Stimulated activated effector memory CD8-positive, alpha-beta T cell treated with anti-CD3 and anti-CD28 coated beads, Interleukin-12 subunit alpha, Interleukin-12 subunit beta, amount 100 ng/mL, for 72 hours (primary cell): Measurements from ENCODE around the gene CES5A.
"Not testable (repeated sequence)": the region's sequence is repeated elsewhere in the genome, so short reads cannot be mapped to it uniquely, and the experiment has no call there.

Source experiments
- ATAC-seq: fragments of 150-1000 bp; cut with Tn5 transposase; 2 replicates; pipeline ENCODE4 v1.10.0; 2021
- DNase-seq, 2 donors: peaks; one replicate each; pipeline ENCODE4 v3.0.0; 2021 to 2022; ENCODE audit warnings: low spot score in 2 of 2
- H3K27ac Mint-ChIP-seq: one replicate; pipeline ENCODE4 v1.8.0; 2022; ENCODE audit warnings: mild to moderate bottlenecking, mixed read lengths
- H3K36me3 Mint-ChIP-seq: one replicate; pipeline ENCODE4 v1.8.0; 2022; ENCODE audit warnings: mild to moderate bottlenecking, mixed read lengths
- H3K4me1 Mint-ChIP-seq: one replicate; pipeline ENCODE4 v1.8.0; 2022; ENCODE audit warnings: mixed read lengths
- H3K4me3 Mint-ChIP-seq: one replicate; pipeline ENCODE4 v1.8.0; 2022; ENCODE audit warnings: mild to moderate bottlenecking, mixed read lengths
- H3K9me3 Mint-ChIP-seq: one replicate; pipeline ENCODE4 v1.8.0; 2022; ENCODE audit warnings: mixed read lengths

CES5A gene

DNA sequence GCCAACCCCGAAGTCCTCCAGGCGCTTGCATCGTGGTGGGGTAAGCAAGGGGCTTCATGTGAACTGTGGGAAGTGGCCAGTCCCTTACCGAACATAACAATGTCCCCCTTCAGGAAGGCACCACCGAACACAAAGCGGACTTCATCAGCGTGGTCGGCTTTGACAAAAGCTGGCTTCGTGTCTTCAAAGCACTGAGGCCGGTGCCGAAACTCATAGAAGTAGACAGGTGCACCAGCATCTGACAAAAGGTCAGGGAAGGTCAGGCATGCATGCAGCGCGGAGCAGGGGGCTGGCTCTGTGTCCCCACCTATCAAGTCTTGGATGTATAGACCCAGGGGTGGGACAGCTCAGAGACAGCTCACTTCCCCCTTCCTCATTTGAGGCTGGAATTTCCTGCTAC, 25.6 kb downstream of the CES5A start:
- Mint-ChIP-seq H3K36me3 (no peaks in the 10 kb centered on the region), H3K27ac (no peak overlapping the region), H3K4me3 (no peak overlapping the region), H3K9me3 (no peaks in the 10 kb centered on the region), H3K4me1 (no peaks in the 10 kb centered on the region)
- DNase-seq = no peak
- no peak for ATAC-seq

DNA sequence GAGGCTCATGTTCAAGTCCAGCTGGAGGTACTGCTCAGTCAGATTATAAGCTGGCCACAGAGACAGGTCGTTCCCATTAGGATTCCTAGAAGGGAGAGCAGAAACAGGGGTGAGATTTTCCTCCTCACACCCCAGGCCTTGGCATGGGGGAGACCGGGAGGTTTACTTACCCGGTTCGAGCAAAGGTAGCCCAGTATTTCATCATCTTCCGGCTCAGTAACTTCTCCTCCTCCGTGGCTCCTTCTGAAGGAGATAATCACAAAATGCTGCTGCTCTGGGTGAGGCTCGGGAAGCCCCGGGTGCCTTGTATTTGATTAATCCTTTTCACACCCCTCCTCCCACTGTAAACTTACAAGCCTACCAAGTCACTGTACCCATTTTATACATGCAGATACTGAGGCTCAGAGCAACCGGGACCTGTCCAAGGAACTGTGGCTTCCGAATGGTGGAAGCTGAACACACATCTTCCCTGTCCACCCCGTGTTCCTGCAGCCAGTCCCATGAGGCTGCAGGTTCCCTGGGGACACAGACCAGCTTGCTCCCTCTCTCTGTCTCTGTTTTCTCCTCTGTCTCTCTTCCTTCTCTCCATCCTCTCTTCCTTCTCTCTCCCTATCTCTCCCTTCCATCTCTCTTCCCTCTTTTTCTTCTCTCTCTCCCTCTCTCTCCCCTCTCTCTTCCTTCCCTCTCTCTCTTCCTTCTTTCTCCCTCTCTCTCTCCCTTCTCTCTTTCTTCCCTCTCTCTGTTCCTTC, 28.4 kb downstream of the CES5A start:
- no peak for DNase-seq
- ATAC-seq = no peak
- Mint-ChIP-seq H3K9me3 (no peaks in the 10 kb centered on the region), H3K36me3 (no peaks in the 10 kb centered on the region), H3K4me3 (no peak overlapping the region), H3K4me1 (no peaks in the 10 kb centered on the region), H3K27ac (no peak overlapping the region)

DNA sequence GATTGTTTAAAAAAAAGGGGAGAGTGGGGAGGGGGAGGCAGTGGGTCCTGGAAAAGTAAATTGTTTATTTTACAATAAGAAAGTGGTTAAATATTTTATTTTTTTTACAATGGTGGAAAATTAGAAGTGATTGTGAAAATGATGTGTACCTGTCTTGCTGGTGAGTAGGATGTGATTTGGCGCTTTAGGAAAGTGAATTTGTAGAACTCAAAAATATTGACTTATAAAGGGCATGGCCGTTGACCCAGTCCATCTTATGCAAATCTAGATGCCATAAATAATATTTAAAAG, 32.1 kb downstream of the CES5A start:
- H3K4me3 Mint-ChIP-seq = no peak overlapping the region
- DNase-seq = no peak
- H3K9me3 Mint-ChIP-seq = no peaks in the 10 kb centered on the region
- H3K36me3 Mint-ChIP-seq = no peaks in the 10 kb centered on the region
- ATAC-seq = no peak
- peaks cover 12% of the 10 kb centered on the region for H3K4me1 Mint-ChIP-seq
- no peak overlapping the region for H3K27ac Mint-ChIP-seq

DNA sequence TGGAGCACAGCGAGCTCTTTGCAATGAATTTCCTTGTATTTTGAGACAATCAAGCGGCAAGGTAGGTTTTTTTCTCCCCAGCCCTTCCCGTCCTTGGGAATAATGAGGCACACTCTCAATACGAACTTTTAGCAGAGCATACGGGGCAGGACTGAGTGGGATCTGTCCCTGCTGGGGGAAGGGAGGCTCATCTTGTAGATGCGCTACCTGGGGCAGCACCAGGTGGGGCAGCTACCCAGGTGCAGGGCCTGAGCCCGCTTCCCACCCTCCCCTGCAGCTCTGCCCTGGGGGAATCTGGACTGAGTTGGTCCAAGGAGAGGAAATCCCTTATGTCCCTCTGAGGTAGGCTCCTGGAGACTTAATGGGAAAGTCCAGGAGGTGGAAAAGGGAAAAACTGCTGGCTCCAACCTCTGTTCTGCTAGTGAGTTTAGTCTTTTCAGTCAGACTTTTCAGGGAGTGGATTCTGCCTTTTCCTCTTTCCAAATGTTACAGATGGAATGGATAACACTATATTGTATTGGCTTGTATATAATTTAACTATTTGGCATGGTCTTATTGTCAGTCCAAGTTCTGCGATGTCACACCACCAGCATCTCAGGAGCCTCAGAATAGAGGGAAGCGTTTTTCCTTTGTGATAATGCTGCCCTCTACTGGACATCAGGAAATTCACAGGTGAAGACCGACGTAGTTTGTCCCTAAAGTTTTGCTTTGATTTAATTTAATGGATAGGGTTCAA, 32.6 kb downstream of the CES5A start:
- no peak overlapping the region for H3K27ac Mint-ChIP-seq
- no peaks in the 10 kb centered on the region for H3K36me3 Mint-ChIP-seq
- peaks cover 12% of the 10 kb centered on the region for H3K4me1 Mint-ChIP-seq
- no peaks in the 10 kb centered on the region for H3K9me3 Mint-ChIP-seq
- DNase-seq = no peak
- no peak overlapping the region for H3K4me3 Mint-ChIP-seq
- peak; percentile 51 for ATAC-seq

DNA sequence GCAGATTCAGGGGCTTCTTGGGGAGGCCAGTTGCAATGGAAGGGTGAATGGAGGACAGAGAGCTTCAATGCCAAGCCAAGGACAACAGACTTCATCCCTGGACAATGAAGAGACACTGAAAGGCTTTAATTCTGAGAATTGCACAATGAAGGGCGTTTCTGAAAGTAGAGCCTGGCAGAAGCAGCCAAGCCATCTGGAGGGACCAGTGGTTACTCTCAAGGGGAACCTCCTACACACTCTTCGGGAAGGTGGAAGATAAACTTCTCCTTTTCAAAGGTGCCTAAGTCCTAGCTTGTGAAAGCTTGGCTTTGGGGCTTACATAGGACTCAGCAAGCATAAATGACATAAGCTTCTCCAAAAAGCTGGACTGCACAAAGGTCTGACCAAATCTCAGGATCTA, 36.1 kb downstream of the CES5A start:
- Mint-ChIP-seq H3K36me3 (peaks cover 6% of the 10 kb centered on the region), H3K27ac (no peak overlapping the region), H3K4me3 (no peak overlapping the region), H3K4me1 (peaks cover 12% of the 10 kb centered on the region), H3K9me3 (no peaks in the 10 kb centered on the region)
- ATAC-seq (no peak), DNase-seq (no peak)

DNA sequence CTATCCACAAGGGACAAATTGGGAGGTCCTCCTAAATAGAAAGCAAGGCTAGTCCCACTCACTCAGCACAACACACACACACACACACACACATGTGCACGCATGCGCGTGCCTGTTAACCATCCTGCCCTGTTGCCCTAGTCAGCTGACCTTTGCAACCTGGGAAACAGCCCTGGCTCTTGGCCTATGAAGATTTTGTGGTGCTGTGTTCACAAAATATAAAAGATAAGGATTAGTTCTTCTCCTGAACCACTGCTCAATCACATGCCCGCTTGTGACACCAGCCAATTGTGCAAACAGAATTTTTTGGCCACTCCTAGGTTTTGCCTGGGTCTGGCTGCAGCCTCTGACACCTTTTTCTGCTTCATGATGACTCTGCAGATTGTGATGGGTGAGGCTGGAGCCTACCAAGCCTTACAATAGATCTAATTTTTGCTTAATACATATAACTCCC, 39.0 kb downstream of the CES5A start:
- no peak for ATAC-seq
- H3K9me3 Mint-ChIP-seq = no peaks in the 10 kb centered on the region
- H3K27ac Mint-ChIP-seq = no peak overlapping the region
- DNase-seq = no peak
- H3K4me3 Mint-ChIP-seq = no peak overlapping the region
- H3K4me1 Mint-ChIP-seq = peaks cover 8% of the 10 kb centered on the region
- peaks cover 6% of the 10 kb centered on the region for H3K36me3 Mint-ChIP-seq

DNA sequence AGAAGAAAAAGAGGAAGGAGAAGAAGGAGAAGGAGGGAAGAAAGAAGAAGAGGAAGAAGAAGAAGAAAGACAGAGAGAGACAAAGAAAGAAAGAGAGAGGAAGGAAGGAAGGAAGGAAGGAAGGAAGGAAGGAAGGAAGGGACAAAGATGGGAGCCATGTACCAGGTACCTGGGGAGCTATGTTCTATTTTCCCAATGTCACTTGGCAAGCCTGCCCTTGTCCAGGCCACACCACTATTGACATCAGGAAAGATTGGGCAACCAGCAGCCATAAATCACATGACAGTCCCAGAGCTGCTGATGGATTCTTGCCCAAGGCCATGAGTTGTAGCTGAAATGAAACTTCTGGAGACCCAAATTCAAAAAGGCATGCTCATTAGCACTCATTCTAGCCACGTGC, 39.6 kb downstream of the CES5A start:
- Mint-ChIP-seq H3K4me1 (peaks cover 9% of the 10 kb centered on the region), H3K27ac (no peak overlapping the region), H3K9me3 (no peaks in the 10 kb centered on the region), H3K36me3 (peaks cover 6% of the 10 kb centered on the region), H3K4me3 (no peak overlapping the region)
- no peak for ATAC-seq
- no peak for DNase-seq

DNA sequence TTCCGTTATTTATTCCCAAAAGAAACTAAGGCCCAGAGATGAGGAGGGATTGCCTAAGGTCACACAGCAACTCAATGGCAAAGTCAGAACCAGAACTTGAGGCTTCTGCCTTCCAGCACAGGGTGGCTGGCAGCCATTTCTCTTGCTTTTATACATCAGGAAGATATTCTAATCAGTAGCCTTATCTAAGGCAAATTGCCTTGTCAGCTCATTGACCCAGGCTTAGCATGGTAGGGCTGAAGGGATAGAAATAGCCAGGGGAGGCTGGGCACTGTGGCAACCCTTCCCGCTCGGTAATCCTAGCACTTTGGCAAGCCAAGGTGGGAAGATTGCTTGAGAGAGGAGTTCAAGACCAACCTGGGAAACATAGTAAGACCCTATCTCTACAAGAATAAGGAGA, 40.0 kb downstream of the CES5A start:
- not testable (repeated sequence) for ATAC-seq, DNase-seq, H3K36me3 Mint-ChIP-seq, H3K4me3 Mint-ChIP-seq, H3K27ac Mint-ChIP-seq, H3K9me3 Mint-ChIP-seq
- peaks cover 11% of the 10 kb centered on the region for H3K4me1 Mint-ChIP-seq

DNA sequence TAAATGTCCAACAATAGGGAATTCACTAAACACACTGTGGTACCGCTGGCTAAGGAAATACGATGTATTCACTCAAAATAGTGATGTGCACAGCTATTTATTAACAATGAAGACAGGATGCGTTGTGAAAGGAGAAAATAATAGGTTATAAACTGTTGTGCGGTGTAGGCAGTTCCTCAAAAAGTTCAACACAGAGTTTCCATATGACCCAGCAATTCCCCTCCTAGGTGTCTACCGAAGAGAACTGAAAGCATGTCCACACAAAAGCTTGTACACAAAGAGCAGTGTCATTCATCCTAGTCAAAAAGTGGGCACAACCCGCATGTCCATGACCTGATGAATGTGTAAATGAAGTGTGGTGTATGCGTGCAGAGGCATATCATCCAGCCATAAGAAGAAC, 41.1 kb downstream of the CES5A start:
- ATAC-seq (no peak), DNase-seq (no peak)
- Mint-ChIP-seq H3K4me1 (peaks cover 6% of the 10 kb centered on the region), H3K4me3 (no peak overlapping the region), H3K36me3 (peaks cover 6% of the 10 kb centered on the region), H3K27ac (no peak overlapping the region), H3K9me3 (no peaks in the 10 kb centered on the region)

DNA sequence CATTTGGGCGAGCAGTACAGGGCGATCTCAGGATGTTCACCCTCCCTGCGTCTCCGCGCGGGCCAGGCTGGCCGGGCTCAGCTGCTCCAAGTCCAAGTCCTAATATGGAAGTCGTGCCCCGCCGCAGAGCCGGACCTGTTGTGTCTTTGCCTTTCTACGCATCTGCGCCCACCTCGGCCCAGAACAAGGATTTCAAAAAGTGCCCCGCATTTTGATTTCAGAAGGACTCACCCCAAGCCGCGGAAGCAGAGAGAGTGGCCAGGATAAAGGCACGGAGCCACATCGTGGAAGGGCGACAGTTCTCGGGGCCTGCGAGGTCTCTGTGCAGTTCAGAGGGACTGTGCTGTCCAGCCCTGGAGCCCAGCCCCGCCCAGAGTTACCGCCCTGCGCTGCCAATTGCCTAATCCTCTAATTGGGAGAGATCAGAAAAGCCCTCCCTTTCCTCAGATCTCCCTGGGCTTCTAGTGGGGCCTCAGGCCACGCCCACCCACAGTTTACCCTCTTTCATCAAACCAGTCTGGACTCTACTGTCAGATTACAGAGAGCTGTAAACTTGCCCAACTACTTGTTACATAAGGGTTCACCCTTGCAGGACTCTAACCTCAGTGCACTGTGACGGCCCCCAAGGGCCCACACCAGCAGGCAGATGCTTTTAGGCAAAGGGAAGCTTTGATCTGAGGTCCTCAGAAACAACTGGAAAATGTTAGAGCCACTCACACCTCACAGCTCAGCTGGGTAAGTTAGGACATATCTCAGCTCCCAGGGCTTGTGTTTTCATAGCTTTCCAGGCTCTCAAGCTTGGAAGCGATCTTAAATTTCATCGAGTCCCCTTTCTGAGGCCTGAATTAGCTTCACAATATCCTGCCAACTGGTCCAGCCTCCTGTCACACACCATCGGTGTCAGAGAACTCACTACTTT, 42.1 kb downstream of the CES5A start, which contains the start of gene CES1:
TSS of gene CES1 (minus strand) at position 324 of the 919 bp plus-strand sequence. CDS start at position 283, 41 bp downstream.
- Mint-ChIP-seq H3K36me3 (peaks cover 6% of the 10 kb centered on the region), H3K4me1 (peaks cover 6% of the 10 kb centered on the region), H3K27ac (no peak within 1 kb of the TSS), H3K4me3 (no peak within 1 kb of the TSS), H3K9me3 (no peaks in the 10 kb centered on the region)
- DNase-seq = no peak
- no peak for ATAC-seq

DNA sequence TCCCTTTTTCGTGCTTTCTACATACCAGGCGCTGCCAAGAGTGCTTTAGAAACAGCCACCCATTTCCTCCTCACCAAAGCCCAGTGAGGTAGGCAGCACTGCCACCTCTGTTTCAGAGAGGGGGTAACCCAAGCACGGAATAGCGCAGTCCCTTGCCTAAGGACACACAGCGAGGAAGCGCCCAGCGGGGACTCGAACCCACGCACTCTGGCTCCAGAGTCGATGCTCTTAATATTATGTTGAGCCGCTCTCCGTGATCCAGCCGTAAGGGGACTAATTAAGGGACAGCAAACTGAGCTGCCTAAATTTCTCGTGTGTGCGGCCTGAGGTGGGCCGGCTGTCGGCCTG, 42.8 kb downstream of the CES5A start:
- H3K4me1 Mint-ChIP-seq = peaks cover 6% of the 10 kb centered on the region
- no peak overlapping the region for H3K27ac Mint-ChIP-seq
- H3K36me3 Mint-ChIP-seq = peaks cover 6% of the 10 kb centered on the region
- ATAC-seq (no peak), DNase-seq (no peak)
- no peaks in the 10 kb centered on the region for H3K9me3 Mint-ChIP-seq
- no peak overlapping the region for H3K4me3 Mint-ChIP-seq

DNA sequence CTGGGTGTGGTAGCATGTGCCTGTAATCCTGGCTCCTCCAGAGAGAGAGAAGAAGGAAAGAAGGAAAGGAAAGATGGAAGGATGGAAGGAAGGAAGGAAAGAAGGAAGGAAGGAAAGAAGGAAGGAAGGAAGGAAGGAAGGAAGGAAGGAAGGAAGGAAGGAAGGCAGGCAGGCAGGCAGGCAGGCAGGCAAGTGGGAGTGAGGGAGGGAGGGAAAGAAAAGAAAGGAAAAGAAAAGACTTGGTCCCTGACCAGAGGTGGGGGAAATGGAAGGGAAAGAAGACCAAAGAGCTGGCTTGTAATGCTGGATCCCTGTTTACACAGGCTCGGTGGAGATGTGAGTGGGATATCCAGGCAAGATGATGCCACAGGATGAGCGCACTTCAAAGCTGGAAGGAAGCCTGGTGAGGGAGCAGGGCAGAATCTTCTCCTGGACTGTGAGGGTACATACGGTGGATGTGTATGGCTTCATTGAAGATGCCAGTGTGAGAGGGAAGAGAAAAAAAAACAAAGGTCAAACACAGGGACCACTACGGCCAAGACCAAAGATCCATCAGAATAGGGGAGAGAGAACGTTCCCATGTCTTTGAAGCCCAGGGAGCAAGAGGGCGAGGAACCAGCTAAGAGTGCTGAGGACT, 44.4 kb downstream of the CES5A start:
- Mint-ChIP-seq H3K4me3 (no peak overlapping the region), H3K4me1 (peaks cover 6% of the 10 kb centered on the region), H3K27ac (no peak overlapping the region), H3K9me3 (no peaks in the 10 kb centered on the region), H3K36me3 (peaks cover 6% of the 10 kb centered on the region)
- no peak for DNase-seq
- ATAC-seq = no peak

DNA sequence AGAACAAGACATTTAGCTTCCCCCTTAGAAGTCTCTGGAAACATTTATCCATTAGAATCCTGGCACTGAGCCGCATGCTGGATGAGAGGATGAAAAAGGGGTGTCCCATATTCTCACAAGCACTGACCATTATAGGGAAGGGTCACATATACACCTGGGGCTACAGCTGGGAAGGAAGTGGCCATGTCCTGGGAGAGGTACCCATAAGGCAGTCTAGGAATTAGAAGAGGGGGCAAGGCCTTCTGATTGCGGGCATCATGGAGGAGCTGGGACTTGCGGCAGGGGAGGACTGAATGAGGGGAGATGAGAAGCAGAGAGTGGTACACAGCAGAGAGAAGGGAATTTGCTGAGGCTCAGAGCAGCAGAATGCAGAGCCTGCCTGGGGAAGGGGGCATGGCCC, 45.9 kb downstream of the CES5A start:
- DNase-seq, H3K4me1 Mint-ChIP-seq, H3K9me3 Mint-ChIP-seq, H3K27ac Mint-ChIP-seq, H3K36me3 Mint-ChIP-seq, ATAC-seq, H3K4me3 Mint-ChIP-seq: not testable (repeated sequence)

DNA sequence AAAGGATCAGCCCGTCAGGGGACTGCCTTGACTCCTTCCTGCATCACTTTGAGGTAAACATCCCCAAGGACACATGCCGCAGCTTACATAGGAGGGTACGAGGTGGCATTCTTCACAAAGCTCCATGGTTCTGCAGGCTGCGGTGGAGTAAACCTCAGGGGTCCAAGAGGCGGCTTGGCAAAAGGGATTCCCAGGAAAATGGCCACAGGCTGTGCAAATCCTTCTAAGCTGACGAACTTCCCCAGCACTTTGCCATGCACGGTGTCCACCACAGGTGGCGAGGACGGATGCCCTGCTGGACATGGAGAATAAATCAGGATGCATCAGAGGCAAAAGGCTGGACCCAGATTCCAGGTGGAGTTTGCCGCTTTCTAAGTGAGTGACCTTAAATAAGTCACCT, 46.5 kb downstream of the CES5A start:
- Mint-ChIP-seq H3K36me3 (no peaks in the 10 kb centered on the region), H3K27ac (no peak overlapping the region), H3K9me3 (no peaks in the 10 kb centered on the region), H3K4me1 (peaks cover 6% of the 10 kb centered on the region), H3K4me3 (no peak overlapping the region)
- ATAC-seq = no peak
- DNase-seq = no peak

DNA sequence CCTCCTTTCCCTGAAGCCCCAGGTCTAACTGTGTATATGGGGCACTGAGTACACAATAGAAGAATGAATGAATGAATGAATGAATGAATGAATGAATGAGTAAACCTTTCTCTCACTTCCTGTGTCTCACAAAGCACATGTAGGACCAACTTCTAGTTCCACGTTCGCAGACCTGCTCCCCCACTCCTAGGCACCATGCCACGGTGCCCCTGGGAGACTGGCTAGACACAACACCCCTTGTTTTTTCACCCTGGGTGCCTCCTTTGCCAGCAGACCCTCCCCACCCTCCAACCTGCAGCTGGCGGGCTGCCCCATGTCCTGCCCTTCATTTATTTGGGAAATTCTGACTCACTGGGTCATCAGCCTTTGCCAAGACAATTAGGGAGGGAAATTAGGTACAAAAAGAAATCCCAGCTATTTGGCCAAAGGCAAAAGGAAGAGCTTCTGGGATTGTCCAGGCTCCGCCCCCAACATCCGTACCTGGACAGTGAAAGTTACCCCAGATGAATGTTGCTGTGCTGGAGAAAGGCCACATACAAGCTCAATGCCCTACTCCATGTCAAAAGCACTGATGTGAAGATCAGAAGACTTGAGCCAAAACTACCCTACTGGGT, 50.0 kb downstream of the CES5A start:
- no peak for DNase-seq
- ATAC-seq = no peak
- Mint-ChIP-seq H3K36me3 (no peaks in the 10 kb centered on the region), H3K4me1 (peaks cover under 1% of the 10 kb centered on the region), H3K4me3 (no peak overlapping the region), H3K27ac (no peak overlapping the region), H3K9me3 (no peaks in the 10 kb centered on the region)
